Umbilical cord (tissue), 2 donors: ENCODE results near the gene LCT. TPM values are rescaled to one million over a fixed set of nuclear protein-coding genes. Genes with fewer than 3 reads are reported as not detected.

Experiments
- DNase-seq: peaks from one replicate; pipeline ENCODE4 v3.0.0-alpha.2; 2015; ENCODE audit warnings: low spot score
- total RNA-seq: library from RNA; depleted of rRNA; stranded (reverse); fragments of >200 nt; gene quantifications from one replicate; pipeline ENCODE4 v1.2.3, GENCODE V29; 2014; ENCODE audit warnings: low replicate concordance; ENCODE audit not compliant: insufficient read depth

LCT gene
- total RNA-seq, 1 donor from 2014 or later = 1.7 TPM

DNA sequence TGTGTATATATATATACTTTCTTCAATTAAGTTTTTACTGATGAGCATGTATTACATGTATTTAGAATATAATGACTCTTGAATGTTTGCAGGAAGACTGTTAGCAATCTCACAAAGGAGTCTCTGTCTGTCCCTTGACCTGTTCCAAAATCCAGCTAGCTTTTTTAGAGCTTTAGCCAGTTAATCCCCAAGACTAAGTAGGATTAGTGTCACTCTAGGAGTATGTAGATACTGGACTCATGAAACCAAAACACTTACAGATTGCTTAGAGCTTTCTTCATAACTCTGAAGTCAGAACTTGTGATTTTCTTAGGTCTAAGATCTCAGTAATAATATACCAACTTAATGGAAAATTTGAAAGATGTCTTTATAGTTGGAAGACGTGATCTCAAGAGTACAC lies 93.1 kb downstream of the LCT start:
- peak; percentile 75 for DNase-seq

- DNase-seq = peak; percentile 61
Measured at GRCh38 chr2:135742325-135742757, 94.6 kb downstream of the LCT start.

- peak; percentile 99 for DNase-seq
Measured at GRCh38 chr2:135741395-135742324, 95.3 kb downstream of the LCT start, which contains the start of gene UBXN4. Gene UBXN4 (plus strand): TSS chr2:135741855. CDS start chr2:135741930, 75 bp downstream.

DNA sequence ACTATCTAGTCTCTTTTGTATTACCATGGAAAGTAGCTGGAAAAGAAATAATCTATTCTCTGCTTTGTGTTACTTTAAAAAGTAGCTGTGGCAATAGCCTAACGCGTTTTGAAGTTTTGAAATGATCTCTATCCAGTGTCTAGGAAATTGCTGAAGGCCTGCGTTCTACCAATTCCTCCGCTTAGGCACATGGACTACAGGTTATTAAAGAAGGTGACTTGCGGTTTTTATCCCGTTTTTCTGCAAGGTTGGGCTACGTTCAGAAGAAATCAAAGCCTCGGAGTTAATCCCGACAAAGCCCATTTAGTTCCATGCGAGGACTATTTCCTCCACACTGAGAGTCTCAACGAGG lies 96.0 kb downstream of the LCT start:
- no peak for DNase-seq

GRCh38 chr2:135740206-135740605 lies 96.8 kb downstream of the LCT start:
- no peak for DNase-seq

Other genes with a start within 250 kb of the LCT start
- gene UBXN4, start 95.3 kb downstream of the LCT start, total RNA-seq = 153 TPM
- 11.8 TPM for gene MCM6, start 39.3 kb upstream of the LCT start, total RNA-seq
- 113 TPM for gene DARS1, start 148.4 kb upstream of the LCT start, total RNA-seq